Measurements from ENCODE around the gene NRG3. TPM values are rescaled to one million over a fixed set of nuclear protein-coding genes. Genes with fewer than 3 reads are reported as not detected.

NRG3 gene
- total RNA-seq, 1 donor from 2014 or later: 32.2 TPM

DNA sequence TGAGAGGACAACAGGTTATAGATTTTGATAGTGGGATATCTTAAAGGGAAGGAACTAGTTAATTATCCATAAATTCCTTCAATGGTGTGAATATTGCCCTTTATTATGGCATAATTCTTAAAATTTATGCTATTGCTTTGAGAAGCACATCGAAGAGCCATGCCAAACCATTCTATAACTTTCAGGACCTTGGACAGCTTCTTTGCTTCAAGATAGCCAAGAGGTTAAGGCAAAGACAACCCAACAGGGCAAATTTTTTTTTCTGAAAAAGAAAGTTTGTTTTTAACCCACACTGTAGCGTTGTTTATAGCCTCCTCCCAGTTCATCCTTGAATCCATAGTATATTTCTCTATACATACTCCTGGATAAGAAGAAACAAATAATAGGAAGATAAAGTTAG is 103.2 kb downstream of the NRG3 start:
- Mint-ChIP-seq H3K4me3 (ENCODE audit: low read depth) (no peak overlapping the region), H3K4me1 (ENCODE audit: low read depth) (no peaks in the 10 kb centered on the region), H3K36me3 (ENCODE audit: insufficient read depth) (no peaks in the 10 kb centered on the region), H3K27ac (no peak overlapping the region), H3K27me3 (no peaks in the 10 kb centered on the region), H3K9me3 (ENCODE audit: low read depth) (no peaks in the 10 kb centered on the region)
- TF ChIP-seq, protein P1, sequence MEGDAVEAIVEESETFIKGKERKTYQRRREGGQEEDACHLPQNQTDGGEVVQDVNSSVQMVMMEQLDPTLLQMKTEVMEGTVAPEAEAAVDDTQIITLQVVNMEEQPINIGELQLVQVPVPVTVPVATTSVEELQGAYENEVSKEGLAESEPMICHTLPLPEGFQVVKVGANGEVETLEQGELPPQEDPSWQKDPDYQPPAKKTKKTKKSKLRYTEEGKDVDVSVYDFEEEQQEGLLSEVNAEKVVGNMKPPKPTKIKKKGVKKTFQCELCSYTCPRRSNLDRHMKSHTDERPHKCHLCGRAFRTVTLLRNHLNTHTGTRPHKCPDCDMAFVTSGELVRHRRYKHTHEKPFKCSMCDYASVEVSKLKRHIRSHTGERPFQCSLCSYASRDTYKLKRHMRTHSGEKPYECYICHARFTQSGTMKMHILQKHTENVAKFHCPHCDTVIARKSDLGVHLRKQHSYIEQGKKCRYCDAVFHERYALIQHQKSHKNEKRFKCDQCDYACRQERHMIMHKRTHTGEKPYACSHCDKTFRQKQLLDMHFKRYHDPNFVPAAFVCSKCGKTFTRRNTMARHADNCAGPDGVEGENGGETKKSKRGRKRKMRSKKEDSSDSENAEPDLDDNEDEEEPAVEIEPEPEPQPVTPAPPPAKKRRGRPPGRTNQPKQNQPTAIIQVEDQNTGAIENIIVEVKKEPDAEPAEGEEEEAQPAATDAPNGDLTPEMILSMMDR (IDR thresholded peaks at IDR 0.05; ENCODE audit: unreplicated experiment): no peak
- DNase-seq (ENCODE audit: low spot score, unreplicated experiment): no peak

DNA sequence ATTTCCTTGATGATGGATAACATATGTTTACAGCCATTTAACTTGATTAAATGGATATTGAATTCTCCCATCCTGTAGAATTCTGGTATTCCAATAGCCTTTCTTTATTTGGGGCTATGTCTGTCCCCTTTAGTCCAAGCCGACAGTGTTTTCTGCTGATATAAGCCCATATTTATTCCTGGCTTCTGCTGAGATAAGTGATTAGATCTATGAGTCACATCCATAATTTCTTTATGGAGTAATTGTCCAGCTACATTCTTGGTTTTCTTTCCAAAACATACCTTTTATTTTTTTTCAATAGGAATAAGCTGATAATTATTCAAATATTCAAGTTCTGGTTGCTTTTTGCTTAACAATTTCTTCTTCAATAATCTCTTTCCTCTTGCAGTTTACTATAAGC is 106.7 kb downstream of the NRG3 start:
- Mint-ChIP-seq H3K27me3 (no peaks in the 10 kb centered on the region), H3K27ac (no peak overlapping the region), H3K4me1 (ENCODE audit: low read depth) (no peaks in the 10 kb centered on the region), H3K9me3 (ENCODE audit: low read depth) (no peaks in the 10 kb centered on the region), H3K4me3 (ENCODE audit: low read depth) (no peak overlapping the region), H3K36me3 (ENCODE audit: insufficient read depth) (no peaks in the 10 kb centered on the region)
- TF ChIP-seq, protein P1 (IDR thresholded peaks at IDR 0.05; ENCODE audit: unreplicated experiment): no peak
- no peak for DNase-seq (ENCODE audit: low spot score, unreplicated experiment)

DNA sequence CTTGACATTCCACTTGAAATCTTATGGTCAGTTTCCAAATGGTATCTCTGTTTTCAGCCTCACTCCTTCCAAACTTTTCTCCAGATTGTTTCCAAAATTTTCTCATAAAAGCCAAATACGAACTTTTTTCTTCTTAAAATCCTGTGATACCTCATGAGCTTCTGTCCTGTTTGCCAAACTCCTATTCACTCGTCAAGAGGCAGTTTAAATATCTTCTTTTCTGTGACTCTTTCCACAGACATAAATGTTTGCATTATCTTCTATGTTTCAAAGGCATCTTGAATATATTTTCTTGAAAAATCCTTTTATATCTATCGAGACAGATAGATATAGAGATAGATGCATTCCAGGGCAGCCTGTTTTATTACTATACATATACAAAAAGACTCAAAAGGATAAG is 109.4 kb downstream of the NRG3 start:
- Mint-ChIP-seq H3K27me3 (no peaks in the 10 kb centered on the region), H3K9me3 (ENCODE audit: low read depth) (no peaks in the 10 kb centered on the region), H3K4me1 (ENCODE audit: low read depth) (no peaks in the 10 kb centered on the region), H3K27ac (no peak overlapping the region), H3K36me3 (ENCODE audit: insufficient read depth) (no peaks in the 10 kb centered on the region), H3K4me3 (ENCODE audit: low read depth) (no peak overlapping the region)
- DNase-seq (ENCODE audit: low spot score, unreplicated experiment): no peak
- TF ChIP-seq, protein P1 (IDR thresholded peaks at IDR 0.05; ENCODE audit: unreplicated experiment): no peak

DNA sequence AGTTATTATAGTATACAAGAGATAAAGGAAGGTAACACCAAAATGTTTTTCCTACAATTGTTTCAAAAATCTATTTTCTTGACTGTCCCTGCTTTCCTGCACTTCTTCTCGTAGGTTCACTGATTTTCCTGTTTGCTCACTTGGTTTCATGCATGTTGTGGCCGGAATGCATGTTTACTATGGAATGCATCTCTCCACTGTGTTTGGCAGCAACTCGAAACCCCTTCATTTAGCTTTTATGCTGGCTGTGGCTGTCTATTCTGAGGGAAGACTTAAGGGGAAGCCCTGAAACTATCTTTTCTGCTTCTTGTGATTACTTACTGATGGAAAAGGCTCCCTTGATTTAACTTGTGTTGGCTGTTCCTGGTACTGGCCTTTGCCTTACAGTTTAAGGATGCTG is 120.3 kb downstream of the NRG3 start:
- TF ChIP-seq, protein P1 (IDR thresholded peaks at IDR 0.05; ENCODE audit: unreplicated experiment): no peak
- Mint-ChIP-seq H3K27me3 (no peaks in the 10 kb centered on the region), H3K36me3 (ENCODE audit: insufficient read depth) (no peaks in the 10 kb centered on the region), H3K27ac (no peak overlapping the region), H3K4me1 (ENCODE audit: low read depth) (no peaks in the 10 kb centered on the region), H3K9me3 (ENCODE audit: low read depth) (no peaks in the 10 kb centered on the region), H3K4me3 (ENCODE audit: low read depth) (no peak overlapping the region)
- DNase-seq (ENCODE audit: low spot score, unreplicated experiment): no peak

DNA sequence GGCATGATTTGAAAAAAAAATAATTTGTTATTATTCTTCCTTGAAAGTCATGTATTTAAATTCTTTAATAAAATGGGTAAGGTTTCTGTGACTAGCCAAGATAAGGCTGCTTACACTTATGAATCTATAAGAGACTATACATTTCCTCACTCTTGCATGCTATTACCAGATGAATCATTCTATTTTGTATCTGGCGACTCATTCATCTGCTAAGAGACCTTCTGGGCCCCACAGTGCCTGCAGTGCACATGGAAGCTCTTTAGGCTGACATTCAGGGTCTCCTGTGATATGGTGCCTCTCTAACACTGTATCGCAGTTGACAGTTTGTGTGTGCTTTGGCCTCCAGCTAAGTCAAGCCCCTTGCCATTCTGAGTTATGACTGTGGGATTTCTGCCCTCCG is 121.9 kb downstream of the NRG3 start:
- H3K27me3 Mint-ChIP-seq: no peaks in the 10 kb centered on the region
- no peak for DNase-seq (ENCODE audit: low spot score, unreplicated experiment)
- H3K9me3 Mint-ChIP-seq (ENCODE audit: low read depth): no peaks in the 10 kb centered on the region
- TF ChIP-seq, protein P1 (IDR thresholded peaks at IDR 0.05; ENCODE audit: unreplicated experiment): no peak
- H3K36me3 Mint-ChIP-seq (ENCODE audit: insufficient read depth): no peaks in the 10 kb centered on the region
- H3K4me1 Mint-ChIP-seq (ENCODE audit: low read depth): no peaks in the 10 kb centered on the region
- no peak overlapping the region for H3K27ac Mint-ChIP-seq
- H3K4me3 Mint-ChIP-seq (ENCODE audit: low read depth): no peak overlapping the region
